Retinal pigment epithelial cell (primary cell): ENCODE data around the gene SMAD5.

Source experiments
- DNase-seq: peaks from one replicate; pipeline ENCODE4 v3.0.0-alpha.2; 2010; ENCODE audit warnings: low read depth
- H3K4me3 ChIP-seq: 2 replicates; pipeline ENCODE4 v1.5.1; 2011; ENCODE audit warnings: mild to moderate bottlenecking, low read length, control low read depth, moderate library complexity
- TF ChIP-seq, protein P1 (sequence below): conservative IDR thresholded peaks from 2 replicates; pipeline ENCODE4 v1.5.1; 2011; ENCODE audit warnings: low read depth, low read length, control low read depth, inconsistent platforms

The SMAD5 gene

GRCh38 chr5:136132557-136133221 is at the start of gene SMAD5:
TSS of gene SMAD5 (plus strand) at chr5:136132845. CDS start at chr5:136153761, 20,916 bp downstream.
- TF ChIP-seq, protein P1, sequence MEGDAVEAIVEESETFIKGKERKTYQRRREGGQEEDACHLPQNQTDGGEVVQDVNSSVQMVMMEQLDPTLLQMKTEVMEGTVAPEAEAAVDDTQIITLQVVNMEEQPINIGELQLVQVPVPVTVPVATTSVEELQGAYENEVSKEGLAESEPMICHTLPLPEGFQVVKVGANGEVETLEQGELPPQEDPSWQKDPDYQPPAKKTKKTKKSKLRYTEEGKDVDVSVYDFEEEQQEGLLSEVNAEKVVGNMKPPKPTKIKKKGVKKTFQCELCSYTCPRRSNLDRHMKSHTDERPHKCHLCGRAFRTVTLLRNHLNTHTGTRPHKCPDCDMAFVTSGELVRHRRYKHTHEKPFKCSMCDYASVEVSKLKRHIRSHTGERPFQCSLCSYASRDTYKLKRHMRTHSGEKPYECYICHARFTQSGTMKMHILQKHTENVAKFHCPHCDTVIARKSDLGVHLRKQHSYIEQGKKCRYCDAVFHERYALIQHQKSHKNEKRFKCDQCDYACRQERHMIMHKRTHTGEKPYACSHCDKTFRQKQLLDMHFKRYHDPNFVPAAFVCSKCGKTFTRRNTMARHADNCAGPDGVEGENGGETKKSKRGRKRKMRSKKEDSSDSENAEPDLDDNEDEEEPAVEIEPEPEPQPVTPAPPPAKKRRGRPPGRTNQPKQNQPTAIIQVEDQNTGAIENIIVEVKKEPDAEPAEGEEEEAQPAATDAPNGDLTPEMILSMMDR = no peak
- peak within 1 kb of the TSS; percentile 82 for H3K4me3 ChIP-seq
- DNase-seq = peak; percentile 81

- TF ChIP-seq, protein P1 = no peak
- no peak overlapping the region for H3K4me3 ChIP-seq
- DNase-seq = no peak
These were observed 47.9 kb upstream of the SMAD5 start for GRCh38 chr5:136084698-136085097.

GRCh38 chr5:136086783-136087566 is 45.7 kb upstream of the SMAD5 start:
- no peak for DNase-seq
- TF ChIP-seq, protein P1 = no peak
- H3K4me3 ChIP-seq = no peak overlapping the region

DNA sequence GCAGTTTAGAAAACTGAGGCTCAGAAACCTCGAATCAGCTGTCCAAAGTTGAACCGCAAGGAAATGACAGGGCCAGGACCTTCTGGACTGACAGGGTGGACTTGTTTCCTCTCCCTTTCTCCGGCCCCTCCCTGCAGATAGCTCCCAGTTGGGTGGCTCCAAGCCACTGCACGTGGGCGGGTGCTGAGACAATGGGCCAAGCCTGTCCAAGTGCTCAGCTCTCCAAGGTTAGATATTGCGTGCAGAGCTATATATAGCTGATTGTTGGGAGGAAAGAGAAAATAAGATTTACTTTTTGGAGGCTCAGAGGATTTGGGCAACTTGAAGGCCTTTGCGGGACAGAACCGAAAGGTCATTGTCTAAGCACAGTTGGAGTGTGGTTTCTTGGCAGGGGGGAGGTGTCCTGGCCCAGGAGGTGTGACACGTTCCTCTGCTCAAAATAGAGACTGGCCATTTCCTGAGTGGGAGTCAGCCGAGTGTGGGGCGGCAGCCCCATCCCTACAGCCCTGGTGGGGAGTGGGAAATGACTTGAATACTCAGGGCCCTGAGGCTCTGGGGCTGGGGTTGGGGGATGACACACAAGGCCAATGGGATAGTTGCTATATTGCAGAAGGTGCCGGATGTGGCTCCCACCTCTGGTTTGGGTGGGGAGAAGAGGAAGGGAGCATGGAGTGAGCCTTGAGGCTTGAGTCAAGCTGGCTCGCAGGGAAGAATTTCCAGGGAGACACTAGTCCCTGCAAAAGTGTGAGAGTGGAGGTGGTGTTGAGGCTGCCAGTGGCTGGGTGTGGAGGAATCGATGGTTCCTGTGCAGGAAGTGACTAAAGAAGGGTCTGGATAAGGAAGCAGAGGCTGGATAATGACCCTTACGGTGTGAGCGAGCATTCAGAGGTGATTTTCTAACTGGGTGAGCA is 44.4 kb upstream of the SMAD5 start:
- no peak overlapping the region for H3K4me3 ChIP-seq
- DNase-seq = no peak
- TF ChIP-seq, protein P1 = no peak

GRCh38 chr5:136089791-136090190 is 42.9 kb upstream of the SMAD5 start:
- no peak for DNase-seq
- H3K4me3 ChIP-seq = no peak overlapping the region
- TF ChIP-seq, protein P1 = no peak

DNA sequence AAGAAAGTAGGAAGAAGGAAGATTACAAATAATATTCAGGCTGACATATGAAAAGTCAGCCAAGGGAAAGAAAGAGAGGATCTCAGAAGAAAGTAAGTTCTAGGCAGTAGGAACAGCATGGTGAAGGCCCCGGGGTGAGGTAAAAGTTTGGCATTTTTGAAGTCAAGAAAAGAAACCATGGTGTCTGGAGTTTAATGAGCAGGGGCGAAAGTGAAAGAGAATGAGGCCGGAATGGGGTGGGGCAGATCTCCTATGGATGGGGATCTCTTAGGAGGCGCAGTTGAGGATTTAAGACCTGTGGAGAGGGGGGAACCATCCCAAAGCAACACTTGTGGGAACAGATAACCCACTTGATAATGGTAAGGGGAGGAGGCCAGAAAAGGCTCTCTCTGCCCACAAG is 42.3 kb upstream of the SMAD5 start:
- no peak for DNase-seq
- TF ChIP-seq, protein P1 = no peak
- no peak overlapping the region for H3K4me3 ChIP-seq
